HG02763 (cell line): ENCODE data around the gene DTD1.
"Not testable (repeated sequence)": the region's sequence is repeated elsewhere in the genome, so short reads cannot be mapped to it uniquely, and the experiment has no call there.

Experiments used
- ATAC-seq: cut with Tn5 transposase; IDR thresholded peaks from one replicate; pipeline ENCODE4 v1.9.1; 2021; ENCODE audit warnings: mild to moderate bottlenecking, moderate library complexity; ENCODE audit not compliant: unreplicated experiment

Gene DTD1

DNA sequence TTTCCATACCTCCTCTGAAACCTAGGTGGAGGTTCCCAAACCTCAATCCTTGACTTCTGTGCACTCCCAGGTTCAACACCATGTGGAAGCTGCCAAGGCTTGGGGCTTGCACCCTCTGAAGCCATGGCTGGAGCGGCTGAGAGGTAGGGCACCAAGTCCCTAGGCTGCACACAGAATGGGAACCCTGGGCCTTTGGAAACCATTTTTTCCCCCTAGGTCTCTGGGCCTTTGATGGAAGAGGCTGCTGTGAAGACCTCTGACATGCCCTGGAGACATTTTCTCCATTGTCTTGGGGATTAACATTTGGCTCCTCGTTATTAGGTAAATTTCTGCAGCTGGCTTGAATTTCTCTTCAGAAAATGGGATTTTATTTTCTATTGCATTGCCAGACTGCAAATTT, 199.2 kb downstream of the DTD1 start:
- ATAC-seq, result not testable (repeated sequence)

DNA sequence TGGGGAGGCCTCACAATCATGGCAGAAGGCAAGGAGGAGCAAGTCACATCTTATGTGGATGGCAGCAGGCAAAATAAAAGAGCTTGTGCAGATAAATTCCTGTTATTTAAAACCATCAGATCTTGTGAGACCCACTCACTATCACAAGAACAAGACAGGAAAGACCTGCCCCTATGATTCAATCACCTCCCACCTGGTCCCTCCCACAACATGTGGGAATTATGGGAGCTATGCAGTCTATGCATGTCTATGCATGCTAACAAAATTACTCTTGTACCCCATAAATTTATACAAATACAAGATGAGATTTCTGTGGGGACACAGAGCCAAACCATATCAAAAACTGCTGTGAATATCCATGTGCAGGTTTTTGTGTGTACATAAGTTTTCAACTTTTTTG, 200.2 kb downstream of the DTD1 start:
- no peak for ATAC-seq

DNA sequence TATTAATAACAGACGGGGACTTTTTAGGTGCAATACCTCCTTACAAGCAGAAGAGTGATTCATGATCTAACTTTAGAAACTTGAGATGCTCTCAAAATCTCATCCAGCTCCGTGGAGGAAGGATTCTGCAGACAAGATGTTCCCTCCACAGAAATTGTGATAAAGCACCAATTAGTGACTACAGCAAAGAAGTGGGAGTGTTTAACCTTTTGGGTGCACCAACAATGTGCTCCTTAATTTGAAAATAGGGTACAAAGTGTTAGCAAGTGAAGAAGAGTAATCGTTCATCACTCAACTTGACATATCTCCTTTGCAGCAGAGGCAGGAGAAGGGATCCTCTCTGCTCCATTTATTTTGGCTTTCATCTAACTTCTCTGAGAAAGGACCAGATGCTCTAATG, 202.9 kb downstream of the DTD1 start:
- ATAC-seq, result no peak

DNA sequence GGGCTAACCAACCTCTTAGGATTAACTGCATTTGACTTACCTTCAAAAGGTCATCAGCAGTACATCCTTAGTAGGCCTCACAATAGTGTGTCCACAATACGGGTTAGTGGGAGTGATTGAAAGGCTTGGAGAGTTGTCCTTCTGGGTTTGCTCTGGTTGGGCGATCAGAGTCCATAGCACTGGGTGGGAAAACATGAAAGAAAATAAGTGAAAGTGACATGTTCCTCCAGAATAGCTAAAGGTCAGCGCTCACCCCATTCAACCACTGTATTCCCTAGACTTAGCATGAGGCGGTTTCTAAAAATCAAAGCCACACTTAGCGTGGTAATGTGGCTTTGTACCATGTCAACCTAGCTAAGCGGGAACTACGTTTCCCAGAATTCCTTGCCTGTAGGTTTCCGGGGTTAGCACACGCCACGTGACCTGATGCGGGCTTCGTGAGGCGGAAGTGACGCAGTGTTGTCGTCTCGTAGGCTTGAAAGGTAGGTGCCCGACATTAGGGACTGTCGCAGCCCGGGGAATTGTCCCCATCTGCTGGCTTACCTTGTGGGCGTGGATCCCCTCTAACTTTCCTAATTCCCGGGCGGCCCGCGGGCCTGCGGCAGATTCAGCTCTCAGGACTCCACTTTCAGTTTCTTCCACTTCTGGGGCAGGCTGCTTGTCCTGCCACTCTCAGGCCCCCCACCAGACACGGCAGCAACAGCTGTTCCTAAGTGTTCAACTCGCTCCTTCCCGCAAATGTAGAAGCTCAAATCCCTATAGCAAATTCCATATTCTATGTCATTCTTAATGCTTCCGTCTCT, 206.0 kb downstream of the DTD1 start:
- peak; percentile 97 for ATAC-seq

DNA sequence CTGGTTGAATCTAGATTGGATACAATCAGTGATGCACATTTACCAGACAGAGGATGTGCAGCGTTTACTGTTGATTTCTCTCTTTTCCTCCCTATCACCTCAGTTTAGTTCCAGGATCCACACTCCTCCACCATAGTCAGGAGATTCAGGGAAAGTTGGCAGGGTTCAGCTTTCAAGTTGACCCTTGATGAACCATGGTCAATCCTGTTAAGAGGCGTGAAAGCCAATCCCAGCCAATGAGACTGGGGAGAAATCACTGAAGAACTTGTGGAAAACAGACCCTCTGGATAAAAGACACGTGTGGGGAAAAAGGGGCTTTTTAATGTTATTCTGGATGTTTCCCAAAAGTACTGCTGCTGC, 206.6 kb downstream of the DTD1 start:
- ATAC-seq, result no peak

DNA sequence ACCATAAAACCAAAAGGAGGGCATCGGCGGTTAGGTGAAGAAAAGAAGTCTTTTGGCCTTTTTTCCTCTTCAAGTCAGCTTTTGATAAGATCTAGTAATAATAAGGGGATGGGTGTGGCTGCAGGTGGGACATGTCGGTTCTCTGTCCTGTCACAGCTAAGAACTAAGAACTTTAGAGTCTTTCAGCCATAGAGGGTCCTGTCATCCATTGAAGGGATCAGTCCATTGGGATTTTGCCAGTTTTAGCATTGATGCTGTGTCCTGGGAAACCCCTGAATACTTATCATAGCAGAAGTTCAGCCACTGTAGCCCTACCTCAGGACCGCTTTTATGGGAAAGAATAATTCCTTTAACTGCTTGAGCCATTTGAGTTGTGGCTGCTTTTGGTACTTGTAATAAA, 207.5 kb downstream of the DTD1 start:
- ATAC-seq, result no peak

DNA sequence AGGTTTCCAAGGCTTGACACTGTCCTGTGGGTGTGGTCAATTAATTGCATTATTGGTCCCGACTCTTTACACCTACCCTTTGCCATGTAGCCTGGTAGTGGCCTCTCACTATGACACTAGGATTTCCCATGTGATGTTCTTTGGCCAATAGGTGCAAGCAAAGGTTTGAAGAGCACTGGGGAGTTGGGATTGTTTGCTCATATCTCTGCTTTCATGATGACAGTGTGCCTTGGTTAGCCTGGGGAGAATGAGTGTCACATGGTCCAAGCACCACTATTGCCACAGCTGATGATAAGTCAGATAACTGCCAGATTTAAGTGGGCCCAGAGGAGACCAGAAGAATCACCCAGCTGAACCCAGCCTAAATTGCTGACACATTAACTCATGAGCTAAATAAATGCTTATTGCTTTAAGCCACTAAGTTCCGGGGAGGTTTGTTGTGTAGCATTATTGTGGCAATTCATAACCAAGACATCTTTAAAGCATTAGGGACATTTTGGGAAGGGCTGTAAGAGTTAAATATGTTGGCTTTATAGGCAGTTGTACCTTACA, 208.5 kb downstream of the DTD1 start:
- no peak for ATAC-seq

DNA sequence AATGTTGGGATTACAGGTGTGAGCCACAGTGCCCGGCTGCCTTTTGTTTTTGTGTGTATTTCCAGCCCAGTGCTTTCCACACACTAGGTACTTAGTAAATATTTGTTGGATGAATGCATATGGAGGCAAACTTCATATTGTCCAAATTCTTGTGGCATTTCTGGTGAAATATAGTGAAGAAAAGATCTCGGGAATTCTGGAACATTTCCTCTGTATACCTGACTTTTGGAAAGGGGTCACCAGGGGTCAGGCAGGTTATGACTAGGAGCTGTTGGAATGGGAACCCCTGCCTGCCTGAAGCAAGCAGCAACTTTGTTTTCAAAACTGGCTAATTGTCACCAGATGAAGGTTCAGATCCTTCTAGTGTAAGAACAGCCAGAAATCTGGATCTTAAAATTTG, 213.7 kb downstream of the DTD1 start:
- ATAC-seq, result no peak

DNA sequence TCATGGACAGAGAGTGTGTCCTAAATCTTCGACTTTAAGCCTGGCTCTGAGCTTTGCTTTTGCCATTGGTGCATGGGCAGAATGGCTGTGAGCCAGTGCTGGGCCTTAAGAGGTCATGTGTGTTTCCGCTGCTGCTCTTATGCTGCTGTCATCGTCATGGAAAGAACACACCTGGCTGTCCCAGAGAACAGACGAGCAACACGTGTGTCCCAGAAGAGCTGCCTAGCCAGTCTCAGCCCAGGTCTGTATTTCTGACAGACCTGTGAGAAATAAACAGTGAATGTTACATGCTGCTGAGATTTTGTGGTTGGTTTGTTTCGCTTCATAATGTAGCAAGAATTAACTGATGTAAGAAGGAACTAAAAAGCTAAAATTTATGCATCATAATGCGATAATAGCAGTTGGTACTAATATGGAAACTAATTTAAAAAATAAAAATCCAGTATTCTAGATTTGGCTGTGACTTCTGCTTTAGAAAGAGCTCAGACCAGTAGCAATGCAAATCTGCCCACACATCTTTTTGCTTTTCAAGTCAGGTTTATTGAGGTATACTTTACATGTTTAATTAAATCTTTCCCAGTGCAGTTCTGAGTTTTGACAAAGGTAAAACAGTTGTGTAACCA, 214.3 kb downstream of the DTD1 start:
- ATAC-seq, result no peak

DNA sequence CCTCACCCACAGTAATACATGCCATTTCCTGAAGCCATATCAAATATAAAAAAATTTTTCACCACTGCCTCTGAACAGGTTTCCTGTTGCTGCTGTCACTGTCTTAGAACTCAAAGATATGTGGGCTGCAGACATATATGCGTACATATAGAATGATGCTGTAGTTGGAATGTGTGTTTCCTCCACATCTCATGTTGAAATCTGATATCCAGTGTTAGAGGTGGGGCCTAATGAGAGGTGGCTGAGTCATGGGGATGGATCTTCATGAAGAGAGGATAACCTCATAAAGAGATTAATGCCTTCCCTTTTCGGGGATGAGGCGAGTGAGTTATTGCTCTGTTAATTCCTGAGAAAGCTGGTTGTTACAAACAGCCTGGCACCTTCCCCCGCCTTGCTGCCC, 218.0 kb downstream of the DTD1 start:
- ATAC-seq, result no peak

DNA sequence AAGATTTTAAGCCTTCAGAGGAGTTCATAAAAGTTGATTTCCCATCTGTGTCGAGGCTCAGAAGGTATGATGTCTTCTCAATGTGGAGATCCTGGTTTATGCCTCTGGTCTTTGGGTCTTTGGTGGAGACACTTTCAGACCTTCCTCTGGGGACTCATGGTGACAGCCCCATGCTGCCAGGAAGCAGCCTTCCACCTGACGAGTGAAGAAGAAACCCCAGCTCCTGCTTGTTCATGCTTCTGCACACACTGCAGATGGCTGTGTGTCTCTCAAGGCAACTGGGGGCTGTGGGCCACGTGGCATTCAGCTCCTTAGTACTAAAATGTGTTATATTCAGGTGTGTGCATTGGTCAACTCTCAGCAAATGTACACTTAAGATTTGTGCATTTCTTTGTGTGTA, 220.9 kb downstream of the DTD1 start:
- ATAC-seq, result no peak

DNA sequence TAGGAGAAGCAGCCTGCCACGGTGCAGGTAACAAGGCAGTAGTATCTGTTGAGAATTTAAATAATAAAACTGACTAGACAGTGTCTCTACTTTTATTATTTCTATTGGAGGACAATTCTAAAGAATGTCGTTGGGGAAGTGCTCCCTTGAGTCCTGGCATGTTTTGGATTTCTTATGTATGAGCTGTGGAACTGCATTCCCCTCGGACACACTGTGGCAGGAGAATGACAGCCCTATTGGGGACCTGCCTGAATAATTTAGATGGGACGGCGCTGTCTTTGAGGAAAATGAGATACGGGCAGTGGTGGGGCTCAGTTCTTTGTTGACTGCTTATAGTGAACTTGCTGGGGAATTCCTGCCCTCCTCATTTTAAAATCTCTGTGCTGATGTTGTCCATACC, 223.3 kb downstream of the DTD1 start:
- no peak for ATAC-seq

DNA sequence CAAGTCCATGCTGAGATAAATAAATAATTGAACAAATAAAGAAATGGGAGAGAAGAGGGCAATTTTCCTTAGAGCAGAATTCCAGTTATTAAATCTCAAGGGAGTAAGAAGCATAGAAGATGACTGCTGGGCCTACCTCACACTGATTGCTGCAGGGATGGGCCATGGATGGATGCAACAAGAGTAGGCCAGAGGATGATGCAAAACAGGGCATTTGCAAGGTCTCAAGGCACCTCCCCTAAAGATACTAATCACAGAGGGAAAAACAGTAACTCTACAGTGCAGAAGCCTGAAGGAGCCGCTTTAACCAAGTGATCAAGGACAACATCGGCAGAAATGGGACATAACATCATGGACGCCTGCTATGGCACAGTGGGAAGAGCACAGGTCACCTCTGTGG, 224.1 kb downstream of the DTD1 start:
- ATAC-seq, result no peak

DNA sequence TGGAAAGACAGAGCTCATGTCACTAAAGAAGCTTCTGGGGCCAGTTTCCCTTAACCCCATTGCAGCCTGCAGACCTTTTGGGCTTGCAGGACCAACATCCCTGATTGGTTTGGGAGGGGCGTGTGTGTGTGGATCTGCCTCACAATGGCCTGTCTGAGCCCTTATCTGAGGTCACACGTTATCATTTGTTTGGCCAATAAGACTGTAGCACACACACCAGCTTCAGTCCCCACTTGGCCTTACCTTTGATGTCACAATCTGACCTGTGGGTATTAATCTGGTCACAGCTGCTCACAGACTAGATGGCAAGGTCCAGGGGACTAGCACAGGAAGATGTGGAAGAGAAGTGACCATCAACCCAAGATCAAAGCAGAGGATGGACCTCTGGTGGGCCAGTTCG, 225.6 kb downstream of the DTD1 start, which contains the start of gene SCP2D1:
TSS of gene SCP2D1 (plus strand) at position 301 of the 400 bp plus-strand sequence. CDS start at position 334, 33 bp downstream.
- ATAC-seq, result no peak

DNA sequence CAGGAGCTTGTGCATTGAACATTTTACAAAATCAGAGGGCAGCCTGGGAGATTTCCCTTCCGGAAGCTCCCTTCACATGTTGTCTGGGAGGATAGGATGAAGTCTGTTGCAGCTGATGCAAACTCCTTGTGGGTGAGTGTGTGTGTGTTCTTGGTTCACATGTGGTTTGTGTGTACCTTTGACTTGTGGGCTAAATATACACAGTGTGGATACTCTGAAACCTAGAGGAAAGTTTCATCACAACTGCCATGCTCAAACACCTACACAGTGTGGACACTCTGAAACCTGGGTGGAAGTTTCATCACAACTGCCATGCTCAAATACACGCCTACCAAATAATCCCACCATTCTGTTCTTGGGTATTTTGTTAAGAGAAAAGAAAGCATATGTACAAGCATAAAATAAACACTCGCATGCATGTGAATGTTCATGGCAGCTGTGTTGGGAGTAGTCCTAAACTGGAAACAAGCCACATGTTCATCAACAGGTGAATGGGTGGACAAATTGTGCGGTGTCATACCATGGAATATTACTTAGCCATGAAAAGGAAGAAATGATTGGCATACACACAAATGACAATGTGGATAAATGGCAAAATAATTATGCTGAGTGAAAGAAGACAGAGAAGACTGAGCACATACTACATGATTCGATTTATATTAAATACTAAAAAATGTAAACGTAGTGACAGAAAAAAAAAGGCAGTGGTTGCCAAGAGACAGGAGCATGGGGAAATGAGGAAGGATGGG, 227.5 kb downstream of the DTD1 start:
- ATAC-seq, result no peak
